HCT116 (cell line): ENCODE data around the gene PTGER1. TPM values are rescaled to one million over a fixed set of nuclear protein-coding genes. Genes with fewer than 3 reads are reported as not detected.

Source experiments
- ATAC-seq: fragments of 200-7000 bp; cut with Tn5 transposase; 2 replicates; pipeline ENCODE4 v1.9.1; 2020; ENCODE audit warnings: mild to moderate bottlenecking, moderate library complexity
- BruUV-seq: library from RNA; stranded (reverse); fragments of 400-500 nt; replicated peaks from 2 replicates; lab custom pipeline; 2021; lab: Mats Ljungman, UMichigan
- CTCF ChIA-PET: fragments of 300-600 bp; sonication (Branson Sonifier 250); formaldehyde crosslinking; loops from one replicate; lab custom pipeline; 2021; ENCODE audit warnings: antibody characterized with exemption; lab: Charles Lee
- POLR2A ChIA-PET: fragments of 300-600, 350-600 bp; sonication (Branson Sonifier 250); formaldehyde crosslinking; loops from one replicate; lab custom pipeline; 2021; ENCODE audit warnings: antibody characterized with exemption; lab: Charles Lee
- RAD21 ChIA-PET, 2 experiments: fragments of 300-600 bp; sonication (Branson Sonifier 250); formaldehyde crosslinking; loops; one replicate each; lab custom pipeline; 2023; ENCODE audit warnings: low total read pairs in 2 of 2; ENCODE audit not compliant: uncharacterized antibody in 2 of 2, unreplicated experiment in 2 of 2, low non-redundant PET in 1 of 2; lab: Charles Lee
- DNase-seq: peaks from one replicate; pipeline ENCODE4 v3.0.0-alpha.2; 2010; ENCODE audit warnings: low read depth, low spot score
- H2AFZ ChIP-seq: fragments of 200-600 bp; shearing (Covaris generic), sonication (generic); 2 replicates; pipeline ENCODE4 v1.6.1; 2017; ENCODE audit warnings: low read depth, mixed run types, mixed read lengths, antibody characterized with exemption, low read length; ENCODE audit not compliant: poor library complexity, severe bottlenecking
- H3K27ac ChIP-seq: 2 replicates; pipeline ENCODE4 v1.5.1; 2012; ENCODE audit warnings: low read depth, low read length
- H3K27me3 ChIP-seq: fragments of 200-600 bp; sonication (generic); 2 replicates; pipeline ENCODE4 v1.6.1; 2016; ENCODE audit warnings: mixed run types, low read length, mixed read lengths; ENCODE audit not compliant: insufficient read depth
- H3K36me3 ChIP-seq, 2 experiments: fragments of 200-500 bp in 1 of 2; fragments of 200-600 bp in 1 of 2; sonication (Bioruptor generic) in 1 of 2; sonication (generic) in 1 of 2; 2 replicates each; pipeline versions ENCODE4 v1.5.1 to v1.6.1; 2014 to 2016; ENCODE audit warnings: low read length in 2 of 2, inconsistent platforms in 1 of 2, mixed read lengths in 1 of 2, mixed run types in 1 of 2; ENCODE audit not compliant: insufficient read depth in 2 of 2, control insufficient read depth in 1 of 2
- H3K4me1 ChIP-seq, 2 experiments: fragments of 200-600 bp in 1 of 2; sonication (generic) in 1 of 2; 2 replicates each; pipeline versions ENCODE4 v1.5.1 to v1.6.1; 2012 to 2017; ENCODE audit warnings: low read length in 2 of 2, inconsistent platforms in 1 of 2, mild to moderate bottlenecking in 1 of 2, mixed read lengths in 1 of 2, mixed run types in 1 of 2, moderate library complexity in 1 of 2; ENCODE audit not compliant: insufficient read depth in 2 of 2, control insufficient read depth in 1 of 2
- H3K4me2 ChIP-seq: fragments of 200-600 bp; sonication (generic); 2 replicates; pipeline ENCODE4 v1.6.1; 2017; ENCODE audit warnings: mixed run types, low read length, mixed read lengths
- H3K4me3 ChIP-seq, 2 experiments: fragments of 200-600 bp in 1 of 2; sonication (generic) in 1 of 2; replicated peaks in 1 of 2; 2 replicates each; pipeline ENCODE4 v1.5.1; 2011 to 2016; ENCODE audit warnings: low read length in 2 of 2, control low read depth in 1 of 2, low read depth in 1 of 2, mild to moderate bottlenecking in 1 of 2, mixed read lengths in 1 of 2, mixed run types in 1 of 2
- H3K79me2 ChIP-seq: fragments of 200-600 bp; sonication (generic); 2 replicates; pipeline ENCODE4 v1.6.1; 2017; ENCODE audit warnings: mild to moderate bottlenecking, mixed run types, low read length, moderate library complexity, mixed read lengths; ENCODE audit not compliant: insufficient read depth
- H3K9ac ChIP-seq: fragments of 200-600 bp; sonication (generic); 2 replicates; pipeline ENCODE4 v1.6.1; 2016; ENCODE audit warnings: low read length, mixed read lengths
- H3K9me2 ChIP-seq: fragments of 200-600 bp; sonication (generic), shearing (Covaris generic); 2 replicates; pipeline ENCODE4 v1.6.1; 2017; ENCODE audit warnings: mixed run types, mild to moderate bottlenecking, moderate library complexity; ENCODE audit not compliant: insufficient read depth
- H3K9me3 ChIP-seq, 2 experiments: fragments of 200-500 bp in 1 of 2; fragments of 200-600 bp in 1 of 2; sonication (Bioruptor generic) in 1 of 2; sonication (generic) in 1 of 2; 2 replicates each; pipeline ENCODE4 v1.6.1; 2014 to 2017; ENCODE audit warnings: low read length in 2 of 2, mixed read lengths in 2 of 2, inconsistent platforms in 1 of 2, low read depth in 1 of 2, mild to moderate bottlenecking in 1 of 2, mixed run types in 1 of 2, moderate library complexity in 1 of 2; ENCODE audit not compliant: control insufficient read depth in 1 of 2, insufficient read depth in 1 of 2
- H4K20me1 ChIP-seq: fragments of 200-600 bp; sonication (generic), shearing (Covaris generic); 2 replicates; pipeline ENCODE4 v1.6.1; 2017; ENCODE audit warnings: mixed run types, mild to moderate bottlenecking, moderate library complexity; ENCODE audit not compliant: insufficient read depth
- ATF3 ChIP-seq: IDR thresholded peaks from 2 replicates; pipeline ENCODE4 v1.6.1; 2012
- CBX3 ChIP-seq: IDR thresholded peaks from 2 replicates; pipeline ENCODE4 v1.6.1; 2012; ENCODE audit warnings: low read depth
- CEBPB ChIP-seq: IDR thresholded peaks from 2 replicates; pipeline ENCODE4 v1.6.1; 2012; ENCODE audit warnings: low read depth
- EGR1 ChIP-seq: IDR thresholded peaks from 2 replicates; pipeline ENCODE4 v1.6.1; 2012; ENCODE audit warnings: low read depth
- ELF1 ChIP-seq: IDR thresholded peaks from 2 replicates; pipeline ENCODE4 v1.6.1; 2012; ENCODE audit warnings: low read depth, borderline replicate concordance
- EZH2 ChIP-seq: fragments of 200-600 bp; sonication (generic); IDR thresholded peaks from 2 replicates; pipeline ENCODE4 v1.6.1; 2017; ENCODE audit warnings: antibody characterized with exemption, mixed run types
- EZH2phosphoT487 ChIP-seq: fragments of 200-600 bp; IDR thresholded peaks from 2 replicates; pipeline ENCODE4 v1.6.1; 2018; ENCODE audit warnings: antibody characterized with exemption, borderline replicate concordance
- FOSL1 ChIP-seq: IDR thresholded peaks from 2 replicates; pipeline ENCODE4 v1.6.1; 2012; ENCODE audit warnings: low read depth
- JUND ChIP-seq: IDR thresholded peaks from 2 replicates; pipeline ENCODE4 v1.6.1; 2012
- MAX ChIP-seq: IDR thresholded peaks from 2 replicates; pipeline ENCODE4 v1.6.1; 2012
- POLR2A ChIP-seq: IDR thresholded peaks from 2 replicates; pipeline ENCODE4 v1.7.0; 2011; ENCODE audit warnings: borderline replicate concordance; ENCODE audit not compliant: insufficient read depth, insufficient read length; ENCODE audit errors: extremely low read depth
- POLR2AphosphoS5 ChIP-seq: IDR thresholded peaks from 2 replicates; pipeline ENCODE4 v1.6.1; 2011; ENCODE audit warnings: mild to moderate bottlenecking, low read depth, low read length, moderate library complexity
- RAD21 ChIP-seq: IDR thresholded peaks from 2 replicates; pipeline ENCODE4 v1.6.1; 2012; ENCODE audit warnings: low read depth, mild to moderate bottlenecking
- REST ChIP-seq: IDR thresholded peaks from 2 replicates; pipeline ENCODE4 v1.6.1; 2012; ENCODE audit warnings: low read depth
- SP1 ChIP-seq: IDR thresholded peaks from 2 replicates; pipeline ENCODE4 v1.6.1; 2012; ENCODE audit warnings: low read depth
- SRF ChIP-seq: IDR thresholded peaks from 2 replicates; pipeline ENCODE4 v1.6.1; 2012; ENCODE audit warnings: low read depth
- YY1 ChIP-seq: IDR thresholded peaks from 2 replicates; pipeline ENCODE4 v1.6.1; 2011; ENCODE audit warnings: low read length, low read depth, moderate library complexity, mild to moderate bottlenecking; ENCODE audit not compliant: insufficient replicate concordance; ENCODE audit errors: extremely low read depth
- ZBTB33 ChIP-seq: IDR thresholded peaks from 2 replicates; pipeline ENCODE4 v1.6.1; 2011; ENCODE audit warnings: mild to moderate bottlenecking, low read length, moderate library complexity; ENCODE audit not compliant: insufficient replicate concordance; ENCODE audit errors: extremely low read depth
- ZFX ChIP-seq: fragments of 450-650 bp; IDR thresholded peaks from 2 replicates; pipeline ENCODE4 v1.6.1; 2017
- ZNF274 ChIP-seq: fragments of 200-500 bp; sonication (Bioruptor generic); IDR thresholded peaks from 2 replicates; pipeline ENCODE4 v1.6.1; 2014; ENCODE audit warnings: mild to moderate bottlenecking, low read depth, low read length, inconsistent platforms
- intact Hi-C: fragments of 100-400 bp; cut with micrococcal nuclease; formaldehyde crosslinking; loops from 2 replicates; pipeline ENCODE4 v1.10.0; 2022
- total RNA-seq: library from RNA; stranded (reverse); gene quantifications from one replicate; pipeline ENCODE4 v1.2.1, GENCODE V29; 2021; ENCODE audit not compliant: unreplicated experiment

Gene PTGER1
- total RNA-seq, 1 experiment from 2014 or later, result 1.1 TPM

GRCh38 chr19:14473978-14474578, 1.1 kb downstream of the PTGER1 start:
- H3K4me3 ChIP-seq, result no peak overlapping the region
- peaks cover 9 to 10% of the 10 kb centered on the region in 2 experiments; a peak in 3 of 4 replicates for H3K36me3 ChIP-seq
- H4K20me1 ChIP-seq, result no peaks in the 10 kb centered on the region
- no peaks in the 10 kb centered on the region for H3K9me2 ChIP-seq
- H3K27me3 ChIP-seq, result no peaks in the 10 kb centered on the region
- H3K4me2 ChIP-seq, result no peak overlapping the region
- CTCF ChIA-PET, result no interaction called here
- H2AFZ ChIP-seq, result no peak overlapping the region
- TF ChIP-seq ZFX (no peak), MAX (no peak), ATF3 (no peak), ZBTB33 (no peak), POLR2AphosphoS5 (no peak), SP1 (no peak), EGR1 (no peak), EZH2phosphoT487 (no peak), SRF (no peak), RAD21 (no peak), POLR2A (no peak), YY1 (no peak), EZH2 (no peak), CBX3 (no peak), FOSL1 (no peak), ELF1 (no peak), JUND (no peak), REST (no peak), ZNF274 (no peak), CEBPB (no peak)
- TF ChIP-seq, all 23 proteins: peak for 0
- ChIA-PET RAD21 (no interaction called here), POLR2A (no interaction called here)
- Histone ChIP-seq H3K79me2 (no peaks in the 10 kb centered on the region; the same call in 1 of the 2 replicates), H3K9me3 (no peaks in the 10 kb centered on the region), H3K9ac (no peak overlapping the region), H3K4me1 (peaks cover 22 to 39% of the 10 kb centered on the region in 2 experiments; a peak in 3 of 4 replicates), H3K27ac (no peak overlapping the region)
- intact Hi-C loops, result loop anchor here (5.0 kb wide), 1 partner anchor 337 kb away; the partner anchor contains the start of gene ASF1B
- DNase-seq (no peak), ATAC-seq (no peak)
- no TSS peak for BruUV-seq
